ENCODE measurements around the gene FDXR.

The FDXR gene

GRCh38 chr17:74898376-74898946 is 25.7 kb upstream of the FDXR start:
- no peak for DNase-seq

DNA sequence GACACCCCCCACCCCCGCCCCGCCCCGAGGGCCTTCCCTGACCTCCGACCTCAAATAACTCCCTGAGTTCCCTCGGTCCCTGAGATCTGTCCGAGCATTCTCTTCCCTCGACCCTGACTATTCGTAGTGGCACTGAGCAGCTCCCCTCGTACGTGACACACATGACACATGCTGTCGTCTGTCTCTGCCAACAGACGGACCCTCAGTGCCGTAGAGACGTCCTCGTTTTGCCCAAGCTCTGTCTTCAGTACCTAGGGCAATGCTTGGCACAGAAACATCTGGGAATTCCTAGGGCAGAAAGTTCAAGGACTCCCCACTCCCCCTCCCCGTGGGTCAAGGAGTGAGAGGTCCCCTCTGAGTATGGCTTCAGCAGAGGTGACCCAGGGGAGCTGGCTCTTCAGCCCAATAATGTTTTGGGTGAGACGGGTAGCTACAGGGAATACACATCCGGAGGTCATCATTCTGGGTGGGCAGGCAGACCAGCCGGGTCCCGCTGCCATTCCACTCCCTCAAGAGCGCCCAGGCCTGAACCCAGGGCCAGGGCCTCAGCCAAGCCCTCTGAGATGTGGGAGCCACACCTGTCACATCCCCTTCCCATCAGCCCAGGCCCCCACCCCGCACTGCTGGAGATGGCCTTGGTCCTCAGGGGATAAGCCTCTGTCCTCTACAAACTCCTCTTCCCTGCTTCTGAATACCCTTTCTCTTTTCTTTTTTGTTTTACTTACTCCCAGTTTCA is 21.3 kb upstream of the FDXR start:
- DNase-seq, result no peak

DNA sequence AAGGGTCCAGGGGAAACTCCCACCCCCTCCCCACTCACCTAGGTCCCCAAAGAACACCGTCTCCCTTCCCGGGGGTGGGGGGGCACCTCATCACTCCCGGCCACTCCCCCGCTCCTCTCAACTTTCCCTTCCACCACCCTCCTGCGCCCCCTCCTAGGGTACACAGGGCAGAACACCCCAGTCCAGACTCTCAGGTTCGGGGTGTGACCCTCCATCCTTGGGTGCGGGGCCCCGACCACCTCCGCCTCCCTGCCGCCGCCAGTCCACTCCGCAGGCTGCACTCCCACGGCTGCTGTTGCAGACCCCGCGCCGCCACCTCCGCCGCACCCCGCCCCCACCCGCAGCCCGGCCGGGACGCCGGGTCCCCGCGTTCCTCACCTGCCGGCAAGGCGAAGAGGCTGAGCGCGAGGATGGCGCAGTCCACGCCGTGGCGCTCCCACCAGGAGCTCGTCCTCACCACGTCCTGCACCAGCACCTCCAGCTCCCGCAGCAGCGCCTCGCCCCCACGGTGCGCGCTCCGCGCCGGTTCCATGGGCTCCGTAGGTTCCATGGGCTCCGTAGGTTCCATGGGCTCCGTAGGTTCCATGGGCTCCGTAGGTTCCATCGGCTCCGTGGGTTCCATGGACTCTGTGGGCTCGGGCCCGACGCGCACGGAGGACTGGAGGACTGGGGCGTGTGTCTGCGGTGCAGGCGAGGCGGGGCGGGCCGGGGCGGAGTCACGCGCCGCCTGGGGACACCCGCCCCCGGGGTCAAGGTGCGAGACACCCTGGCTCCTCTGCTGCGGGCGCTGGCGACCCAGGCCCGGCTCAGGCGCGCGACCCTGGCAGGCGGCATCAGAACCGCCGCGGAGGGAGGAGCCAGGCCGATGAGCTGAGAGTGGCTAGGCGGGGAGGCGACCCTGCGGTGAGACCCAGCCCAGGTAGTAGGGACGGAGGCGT is 20.4 kb upstream of the FDXR start, which contains the start of gene FADS6:
Gene FADS6 (minus strand): TSS at position 660 of the 938 bp plus-strand sequence. CDS start 38 bp downstream, at position 622.
- peak; percentile 43 for DNase-seq

DNA sequence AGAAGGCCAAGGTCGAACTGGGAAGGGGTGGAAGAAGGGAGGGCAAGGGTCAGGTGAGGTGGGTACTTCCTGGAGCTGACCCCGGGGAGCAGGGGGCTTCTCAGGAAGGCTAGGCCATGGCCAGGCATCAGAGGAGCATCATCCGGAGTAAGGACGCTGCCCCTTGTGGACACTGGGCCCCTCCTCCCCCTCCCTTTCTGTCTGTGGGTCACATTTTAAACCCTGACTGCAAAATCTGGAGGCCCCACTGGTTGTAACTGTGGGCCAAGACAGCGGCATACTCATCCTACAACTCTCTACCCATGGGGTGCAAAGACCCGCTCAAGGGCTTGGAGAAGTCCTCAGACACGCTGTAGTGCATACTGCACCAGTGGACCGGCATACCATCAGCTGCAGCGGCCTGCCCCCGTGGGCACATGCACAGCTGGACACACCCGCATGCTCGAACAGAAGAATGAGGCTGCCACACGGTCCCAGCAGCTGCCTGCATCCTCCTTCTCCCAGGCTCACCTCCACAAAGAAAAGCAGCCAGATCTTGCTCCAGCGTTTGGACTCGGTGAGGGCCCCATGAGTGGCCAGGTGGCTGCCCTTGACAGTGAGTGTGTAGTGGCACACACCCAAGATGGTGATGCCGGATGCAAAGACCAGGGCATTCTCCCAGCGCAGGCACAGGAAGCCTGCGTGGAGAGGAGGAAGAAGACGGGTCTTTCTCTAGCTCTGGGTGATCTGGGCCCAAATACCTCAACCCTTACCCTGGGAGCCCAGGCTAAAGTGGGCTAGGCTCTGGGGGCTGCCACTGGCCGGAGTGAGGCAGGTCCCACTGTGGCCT is 19.4 kb upstream of the FDXR start:
- no peak for DNase-seq

DNA sequence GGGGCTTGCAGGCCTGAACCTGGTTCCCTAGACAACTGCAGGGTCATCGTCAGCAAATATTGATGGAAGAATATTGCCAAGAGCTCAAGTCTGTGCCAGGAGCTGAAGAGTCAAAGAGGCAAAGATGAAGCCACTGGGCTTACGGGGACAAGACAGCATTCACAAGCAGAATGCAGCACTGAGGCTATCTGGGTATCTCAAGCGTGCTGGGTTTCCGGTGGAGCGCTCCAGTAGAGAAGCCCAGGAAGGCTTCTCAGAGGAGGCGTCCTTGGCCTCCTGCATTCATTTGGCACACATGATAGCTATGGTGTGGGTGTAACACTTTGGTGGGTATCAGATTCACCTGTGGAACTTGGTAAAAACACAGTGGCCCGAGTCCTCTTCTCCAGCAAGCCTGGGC is 17.8 kb upstream of the FDXR start:
- no peak for DNase-seq

GRCh38 chr17:74888469-74888868 is 15.7 kb upstream of the FDXR start:
- DNase-seq, result no peak

GRCh38 chr17:74883241-74883745 is 10.5 kb upstream of the FDXR start:
- DNase-seq, result no peak

DNA sequence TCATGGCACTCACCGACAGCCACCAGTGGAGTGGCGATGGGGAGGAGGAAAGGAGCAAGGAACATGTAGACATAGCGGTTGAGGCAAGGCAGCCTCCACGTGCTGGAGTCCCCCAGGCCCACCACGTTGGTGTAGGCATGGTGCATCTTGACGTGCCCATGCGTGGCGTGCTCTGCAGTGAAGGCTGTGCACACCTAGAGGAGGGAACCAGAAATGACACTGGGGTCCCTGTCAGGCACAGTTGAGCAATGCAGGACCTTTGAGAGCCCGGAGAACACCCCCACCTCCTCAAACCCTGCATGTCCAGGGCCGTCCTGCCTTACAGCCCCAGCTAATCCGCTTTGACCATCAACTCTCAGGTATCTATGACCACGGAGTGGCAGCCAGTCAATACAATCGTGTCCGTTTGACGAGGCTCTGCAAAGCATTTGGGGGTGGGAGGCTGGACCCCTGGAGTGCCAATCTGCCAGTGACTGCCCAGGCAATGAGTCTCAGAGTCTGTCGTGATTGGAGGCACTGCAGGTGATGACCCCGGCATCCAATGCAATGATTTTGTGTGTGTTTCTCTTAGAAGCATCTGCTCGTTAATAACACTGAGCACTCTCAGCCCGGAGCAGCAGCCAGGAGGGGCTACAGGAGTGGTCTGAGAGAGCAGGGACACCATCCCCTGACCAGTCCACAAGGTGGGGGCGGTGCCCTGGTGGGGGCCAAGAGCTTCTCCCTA is 9.9 kb upstream of the FDXR start:
- no peak for DNase-seq

GRCh38 chr17:74881073-74881472 is 8.3 kb upstream of the FDXR start:
- no peak for DNase-seq

DNA sequence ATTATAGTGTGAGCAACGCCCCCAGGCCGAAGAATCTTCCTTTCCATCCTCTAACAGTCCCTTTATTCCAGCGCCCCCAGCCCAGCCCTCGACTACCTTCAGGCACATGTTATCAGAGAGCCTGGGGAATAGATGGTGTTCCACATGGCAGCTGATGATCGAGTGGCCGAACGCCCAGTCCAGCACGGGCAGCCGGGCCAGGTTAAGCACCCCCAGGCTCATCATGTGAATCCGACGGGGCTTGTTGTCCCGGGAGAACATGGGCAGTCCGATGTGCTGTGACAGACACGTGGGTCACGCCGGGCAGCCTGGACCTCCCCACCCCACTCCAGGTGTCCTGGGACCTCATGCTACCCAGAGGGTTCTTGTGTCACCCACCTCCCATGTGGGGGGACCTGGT is 6.5 kb upstream of the FDXR start:
- no peak for DNase-seq

DNA sequence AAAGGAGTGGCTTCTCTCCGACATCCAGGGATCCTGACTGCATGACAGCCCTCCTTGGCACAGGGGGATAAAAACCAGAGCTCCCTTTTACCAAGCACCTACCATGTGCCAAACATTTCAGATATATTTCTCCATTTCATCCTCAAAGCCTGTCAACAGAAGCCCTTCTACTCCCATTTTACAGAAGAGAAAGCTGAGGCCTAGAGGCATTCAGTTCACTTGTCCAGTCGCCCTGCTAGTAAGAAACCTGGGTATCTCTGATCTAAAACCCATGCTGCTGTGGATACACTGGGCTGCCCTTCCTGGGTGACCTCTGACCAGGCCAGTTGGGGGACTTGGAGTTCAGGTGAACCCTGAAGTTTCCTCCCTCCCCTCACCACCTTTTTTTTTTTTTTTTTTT is 5.9 kb upstream of the FDXR start:
- no peak for DNase-seq

DNA sequence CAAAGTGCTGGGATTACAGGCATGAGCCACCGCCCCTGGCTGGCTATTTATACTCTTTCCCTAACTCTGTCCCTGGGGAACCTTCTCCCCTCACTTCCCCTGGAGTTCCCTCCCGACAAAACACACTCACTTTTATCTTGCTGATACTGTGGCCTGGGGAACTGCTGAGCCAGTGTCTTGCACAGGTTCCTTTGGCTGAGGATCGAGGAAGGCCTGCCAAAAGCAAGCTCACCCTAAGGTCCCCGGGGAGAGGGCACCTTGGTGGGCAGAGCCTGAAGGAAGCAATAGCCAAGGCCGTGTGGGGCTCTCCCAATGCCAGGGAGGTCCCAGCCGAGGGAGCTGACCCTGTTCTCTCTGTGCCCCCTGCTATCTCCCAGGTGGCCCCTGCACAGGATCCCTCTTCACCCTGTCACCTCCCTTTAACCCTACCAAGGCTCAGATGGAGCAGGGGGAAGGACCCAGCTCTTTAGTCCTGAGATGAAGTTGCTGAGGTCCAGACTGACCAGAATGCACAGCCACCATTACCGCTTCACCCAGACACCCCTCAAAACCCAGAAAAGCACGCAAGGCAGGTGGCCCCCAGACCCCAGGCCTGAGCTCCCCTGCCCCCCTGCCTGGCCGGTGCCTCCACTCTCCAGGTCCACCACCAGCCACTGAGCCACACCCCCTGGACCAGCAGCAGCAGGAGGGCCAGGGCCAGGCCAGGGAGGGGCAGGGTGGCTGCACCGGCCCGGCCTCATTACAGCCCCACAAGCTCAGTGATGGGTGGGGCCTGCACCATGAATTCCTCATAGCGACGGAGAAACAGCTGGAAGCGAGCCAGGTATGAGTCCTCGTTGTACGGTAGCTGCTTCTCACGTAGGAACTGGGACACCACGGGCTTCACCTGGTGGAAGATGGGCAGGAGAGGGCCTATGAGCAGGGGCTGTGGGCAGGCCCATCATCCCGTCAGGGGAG is 5.1 kb upstream of the FDXR start:
- DNase-seq, result no peak

- no peak for DNase-seq
These were observed 3.3 kb upstream of the FDXR start for GRCh38 chr17:74875977-74876593.

- DNase-seq, result no peak
These were observed 2.6 kb upstream of the FDXR start for GRCh38 chr17:74875155-74875976.

GRCh38 chr17:74874615-74875037 is 1.8 kb upstream of the FDXR start:
- DNase-seq, result no peak

- DNase-seq, result no peak
These were observed 1.2 kb upstream of the FDXR start for GRCh38 chr17:74873874-74874614.

DNA sequence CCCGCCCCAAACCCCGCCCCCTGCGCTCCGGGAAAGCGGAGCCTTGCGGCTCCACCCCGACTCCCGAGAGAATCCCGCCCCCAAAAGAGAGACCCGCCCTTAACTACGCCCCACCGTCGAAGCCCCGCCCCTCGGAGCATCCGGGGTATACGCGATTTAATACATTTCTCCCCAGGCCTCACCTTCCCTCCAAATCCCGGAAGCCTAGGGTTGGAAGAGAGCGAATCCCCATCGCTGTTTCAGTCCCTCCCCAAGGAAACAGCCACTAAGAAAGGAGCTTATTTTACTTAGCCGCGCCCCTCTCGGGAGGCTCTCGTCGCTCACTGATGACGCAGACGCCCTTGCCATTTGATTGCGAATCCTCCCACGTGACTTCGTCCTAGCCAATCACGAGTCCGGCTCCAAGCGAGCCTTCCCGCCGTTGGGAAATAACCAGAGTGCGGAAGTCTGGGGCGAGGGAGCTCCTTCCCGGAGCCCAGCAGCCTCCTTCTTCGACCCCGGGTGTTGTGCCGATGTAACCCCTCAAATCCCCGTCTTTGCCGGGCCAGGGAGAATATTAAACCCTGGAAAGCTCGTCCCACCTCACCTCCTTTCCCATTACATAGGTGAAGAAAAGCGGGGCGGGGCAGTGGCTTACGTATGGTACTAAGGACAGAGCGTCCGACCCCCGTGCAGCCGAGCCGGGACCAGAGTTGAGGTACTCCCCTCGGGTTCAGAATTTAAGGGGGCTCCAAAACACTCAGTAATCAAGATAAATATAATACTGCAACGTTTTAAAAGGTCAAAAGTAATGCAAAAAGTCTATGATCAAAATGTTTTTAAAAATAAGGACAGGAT is 461 bp upstream of the FDXR start:
- DNase-seq, result peak; percentile 96
